ENCODE data around the gene DUSP1.
A peak's percentile ranks its signal among the peaks of the same experiment; 100 is the strongest.

DNA sequence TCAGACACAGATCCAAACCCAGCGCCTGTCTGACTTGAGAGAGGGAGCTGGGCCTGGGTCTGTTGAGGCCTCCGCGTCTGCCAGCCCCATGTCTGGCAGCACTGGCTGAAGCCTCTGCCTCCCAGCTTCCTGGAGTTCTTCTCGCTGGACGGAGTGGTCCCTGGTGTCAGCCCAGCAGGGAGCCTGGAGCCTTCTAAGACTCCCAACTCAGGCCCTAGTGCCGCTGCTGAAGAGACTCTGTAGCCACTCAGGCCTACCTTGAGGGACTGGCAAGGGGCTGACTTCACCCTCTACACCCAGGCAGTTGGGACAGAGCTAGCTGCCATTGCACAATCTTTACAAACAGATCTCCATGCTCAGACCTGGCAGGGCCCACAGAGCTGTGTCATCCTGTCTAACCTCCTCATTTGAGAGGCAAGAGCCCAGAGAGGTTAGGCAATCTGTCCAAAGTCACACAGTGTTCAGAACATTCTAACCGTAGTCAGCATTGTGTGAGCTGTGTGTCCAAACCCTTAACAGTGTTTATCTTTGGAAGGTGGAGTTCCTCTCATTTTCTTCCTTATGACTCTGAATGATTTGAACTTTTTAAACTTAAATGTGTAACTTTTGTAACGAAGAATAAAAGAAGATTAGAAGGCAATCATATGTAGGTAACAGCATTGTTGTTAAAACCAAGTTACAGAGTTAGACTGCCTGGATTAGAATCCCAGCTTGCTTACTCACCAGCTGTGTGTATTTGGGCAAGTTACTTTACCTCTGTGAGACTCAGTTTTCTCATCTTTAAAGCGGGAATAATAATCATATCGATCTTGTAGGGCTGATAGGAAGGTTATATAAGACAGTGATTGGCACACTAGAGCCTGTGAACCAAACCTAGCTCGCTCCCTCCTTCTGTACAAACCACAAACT, 4.6 kb upstream of the DUSP1 start:
- TF ChIP-seq, protein P1, sequence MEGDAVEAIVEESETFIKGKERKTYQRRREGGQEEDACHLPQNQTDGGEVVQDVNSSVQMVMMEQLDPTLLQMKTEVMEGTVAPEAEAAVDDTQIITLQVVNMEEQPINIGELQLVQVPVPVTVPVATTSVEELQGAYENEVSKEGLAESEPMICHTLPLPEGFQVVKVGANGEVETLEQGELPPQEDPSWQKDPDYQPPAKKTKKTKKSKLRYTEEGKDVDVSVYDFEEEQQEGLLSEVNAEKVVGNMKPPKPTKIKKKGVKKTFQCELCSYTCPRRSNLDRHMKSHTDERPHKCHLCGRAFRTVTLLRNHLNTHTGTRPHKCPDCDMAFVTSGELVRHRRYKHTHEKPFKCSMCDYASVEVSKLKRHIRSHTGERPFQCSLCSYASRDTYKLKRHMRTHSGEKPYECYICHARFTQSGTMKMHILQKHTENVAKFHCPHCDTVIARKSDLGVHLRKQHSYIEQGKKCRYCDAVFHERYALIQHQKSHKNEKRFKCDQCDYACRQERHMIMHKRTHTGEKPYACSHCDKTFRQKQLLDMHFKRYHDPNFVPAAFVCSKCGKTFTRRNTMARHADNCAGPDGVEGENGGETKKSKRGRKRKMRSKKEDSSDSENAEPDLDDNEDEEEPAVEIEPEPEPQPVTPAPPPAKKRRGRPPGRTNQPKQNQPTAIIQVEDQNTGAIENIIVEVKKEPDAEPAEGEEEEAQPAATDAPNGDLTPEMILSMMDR (IDR thresholded peaks at IDR 0.05), result no peak
- peak in 1 of 3 donors; percentile 30 for TF ChIP-seq POLR2A (IDR thresholded peaks at IDR 0.05)

All from body of pancreas (tissue), 4 donors.